ENCODE data around the gene GMPR. TPM values are rescaled to one million over a fixed set of nuclear protein-coding genes. Genes with fewer than 3 reads are reported as not detected.
"Not testable (repeated sequence)": the region's sequence is repeated elsewhere in the genome, so short reads cannot be mapped to it uniquely, and the experiment has no call there.

The GMPR gene
- total RNA-seq, 2 experiments from 2014 or later: 0.63 to 0.95 TPM

- ATAC-seq (ENCODE audit: poor library complexity): no peak
- no peaks in the 10 kb centered on the region for H3K9me3 Mint-ChIP-seq
- DNase-seq: no peak
- TF ChIP-seq CTCF (IDR thresholded peaks at IDR 0.05): no peak
- H3K27ac Mint-ChIP-seq: no peak overlapping the region
- H3K36me3 ChIP-seq (ENCODE audit: insufficient read depth, low read length): no peaks in the 10 kb centered on the region
- H3K4me1 ChIP-seq (ENCODE audit: insufficient read depth, low read length): no peaks in the 10 kb centered on the region
- H3K27me3 ChIP-seq (ENCODE audit: control insufficient read depth in 1 of 2, insufficient read depth in 2 of 2, low read length in 2 of 2): no peaks in the 10 kb centered on the region
- H3K4me3 Mint-ChIP-seq: no peak overlapping the region
- H3K4me3 ChIP-seq (ENCODE audit: low read length): no peak overlapping the region
- no peaks in the 10 kb centered on the region for H3K36me3 Mint-ChIP-seq (ENCODE audit: low read depth)
- no peaks in the 10 kb centered on the region for H3K27me3 Mint-ChIP-seq
- ChIA-PET CTCF (no interaction called here), POLR2A (no interaction called here)
- intact Hi-C loops (cut with DNase I, micrococcal nuclease): no loop called here
- H3K27ac ChIP-seq (ENCODE audit: low read depth in 1 of 2, low read length in 2 of 2): no peak overlapping the region
- no peaks in the 10 kb centered on the region for H3K9me3 ChIP-seq (ENCODE audit: control insufficient read depth in 1 of 2, insufficient read depth in 1 of 2, low read length in 2 of 2)
- H3K4me1 Mint-ChIP-seq (ENCODE audit: low read depth): no peaks in the 10 kb centered on the region
Observed at GRCh38 chr6:16264785-16265184, 26.4 kb downstream of the GMPR start.

GRCh38 chr6:16265351-16266341, 27.3 kb downstream of the GMPR start:
- Mint-ChIP-seq H3K27ac (no peak overlapping the region), H3K4me1 (ENCODE audit: low read depth) (no peaks in the 10 kb centered on the region), H3K4me3 (no peak overlapping the region), H3K27me3 (no peaks in the 10 kb centered on the region), H3K36me3 (ENCODE audit: low read depth) (no peaks in the 10 kb centered on the region), H3K9me3 (no peaks in the 10 kb centered on the region)
- POLR2A ChIA-PET: no interaction called here
- no peak overlapping the region for H3K27ac ChIP-seq (ENCODE audit: low read depth in 1 of 2, low read length in 2 of 2)
- intact Hi-C loops (cut with DNase I, micrococcal nuclease): no loop called here
- ATAC-seq (ENCODE audit: poor library complexity) (no peak), DNase-seq (no peak)
- H3K36me3 ChIP-seq (ENCODE audit: insufficient read depth, low read length): no peaks in the 10 kb centered on the region
- no peaks in the 10 kb centered on the region for H3K4me1 ChIP-seq (ENCODE audit: insufficient read depth, low read length)
- no peak for TF ChIP-seq CTCF (IDR thresholded peaks at IDR 0.05)
- no peak overlapping the region for H3K4me3 ChIP-seq (ENCODE audit: low read length)
- no peaks in the 10 kb centered on the region for H3K27me3 ChIP-seq (ENCODE audit: control insufficient read depth in 1 of 2, insufficient read depth in 2 of 2, low read length in 2 of 2)
- no peaks in the 10 kb centered on the region for H3K9me3 ChIP-seq (ENCODE audit: control insufficient read depth in 1 of 2, insufficient read depth in 1 of 2, low read length in 2 of 2)
- CTCF ChIA-PET: no interaction called here

GRCh38 chr6:16267428-16268263, 29.3 kb downstream of the GMPR start:
- TF ChIP-seq CTCF (IDR thresholded peaks at IDR 0.05): no peak
- H3K9me3 ChIP-seq (ENCODE audit: control insufficient read depth in 1 of 2, insufficient read depth in 1 of 2, low read length in 2 of 2): no peaks in the 10 kb centered on the region
- no peaks in the 10 kb centered on the region for H3K36me3 Mint-ChIP-seq (ENCODE audit: low read depth)
- H3K27me3 ChIP-seq (ENCODE audit: control insufficient read depth in 1 of 2, insufficient read depth in 2 of 2, low read length in 2 of 2): no peaks in the 10 kb centered on the region
- ChIA-PET CTCF (no interaction called here), POLR2A (no interaction called here)
- DNase-seq (no peak), ATAC-seq (ENCODE audit: poor library complexity) (no peak)
- no peaks in the 10 kb centered on the region for H3K4me1 ChIP-seq (ENCODE audit: insufficient read depth, low read length)
- no peaks in the 10 kb centered on the region for H3K27me3 Mint-ChIP-seq
- no peaks in the 10 kb centered on the region for H3K4me1 Mint-ChIP-seq (ENCODE audit: low read depth)
- no peaks in the 10 kb centered on the region for H3K36me3 ChIP-seq (ENCODE audit: insufficient read depth, low read length)
- intact Hi-C loops (cut with DNase I, micrococcal nuclease): no loop called here
- H3K27ac ChIP-seq (ENCODE audit: low read depth in 1 of 2, low read length in 2 of 2): no peak overlapping the region
- H3K4me3 Mint-ChIP-seq: no peak overlapping the region
- H3K27ac Mint-ChIP-seq: no peak overlapping the region
- H3K4me3 ChIP-seq (ENCODE audit: low read length): no peak overlapping the region
- H3K9me3 Mint-ChIP-seq: no peaks in the 10 kb centered on the region

- H3K4me3 Mint-ChIP-seq; CTCF ChIA-PET; H3K27ac Mint-ChIP-seq; H3K4me1 Mint-ChIP-seq (ENCODE audit: low read depth); H3K36me3 Mint-ChIP-seq (ENCODE audit: low read depth); H3K27me3 ChIP-seq (ENCODE audit: control insufficient read depth in 1 of 2, insufficient read depth in 2 of 2, low read length in 2 of 2); H3K36me3 ChIP-seq (ENCODE audit: insufficient read depth, low read length); DNase-seq; intact Hi-C loops (cut with DNase I, micrococcal nuclease); H3K9me3 Mint-ChIP-seq; H3K9me3 ChIP-seq (ENCODE audit: control insufficient read depth in 1 of 2, insufficient read depth in 1 of 2, low read length in 2 of 2); H3K27ac ChIP-seq (ENCODE audit: low read depth in 1 of 2, low read length in 2 of 2); ATAC-seq (ENCODE audit: poor library complexity); POLR2A ChIA-PET; H3K4me3 ChIP-seq (ENCODE audit: low read length); H3K4me1 ChIP-seq (ENCODE audit: insufficient read depth, low read length); H3K27me3 Mint-ChIP-seq: not testable (repeated sequence)
Observed at GRCh38 chr6:16269442-16270070, 31.2 kb downstream of the GMPR start.

Data from CD4-positive, alpha-beta T cell (primary cell).